Stimulated activated naive B cell treated with anti-CD40 and anti-IgM and Interleukin-4, amounts not matched to agents 10 μg/mL and 1 μg/mL and 100 μg/mL, for 72 hours (primary cell): ENCODE measurements around the gene RGS6.
A peak's percentile ranks its signal among the peaks of the same experiment; 100 is the strongest.
"Not testable (repeated sequence)": the region's sequence is repeated elsewhere in the genome, so short reads cannot be mapped to it uniquely, and the experiment has no call there.

ENCODE experiments used
- ATAC-seq, 2 donors: fragments of 150-1000 bp; cut with Tn5 transposase; replicated peaks; 2 replicates each; pipeline ENCODE4 v1.10.0; 2021; ENCODE audit warnings: moderate library complexity in 1 of 2
- DNase-seq: peaks from one replicate; pipeline ENCODE4 v3.0.0; 2021
- H3K27ac Mint-ChIP-seq: one replicate; pipeline ENCODE4 v1.8.0; 2022; ENCODE audit warnings: mild to moderate bottlenecking, mixed read lengths
- H3K27me3 Mint-ChIP-seq, 2 donors: one replicate each; pipeline ENCODE4 v1.8.0; 2022; ENCODE audit warnings: mixed read lengths in 2 of 2
- H3K36me3 Mint-ChIP-seq, 2 donors: one replicate each; pipeline ENCODE4 v1.8.0; 2022; ENCODE audit warnings: mixed read lengths in 2 of 2, mild to moderate bottlenecking in 1 of 2
- H3K4me1 Mint-ChIP-seq, 2 donors: one replicate each; pipeline ENCODE4 v1.8.0; 2022; ENCODE audit warnings: mixed read lengths in 2 of 2, mild to moderate bottlenecking in 1 of 2
- H3K4me3 Mint-ChIP-seq, 2 donors: one replicate each; pipeline ENCODE4 v1.8.0; 2022; ENCODE audit warnings: mild to moderate bottlenecking in 2 of 2, mixed read lengths in 2 of 2, moderate library complexity in 1 of 2
- H3K9me3 Mint-ChIP-seq, 2 donors: one replicate each; pipeline ENCODE4 v1.8.0; 2022; ENCODE audit warnings: mixed read lengths in 2 of 2, mild to moderate bottlenecking in 1 of 2

Gene RGS6

DNA sequence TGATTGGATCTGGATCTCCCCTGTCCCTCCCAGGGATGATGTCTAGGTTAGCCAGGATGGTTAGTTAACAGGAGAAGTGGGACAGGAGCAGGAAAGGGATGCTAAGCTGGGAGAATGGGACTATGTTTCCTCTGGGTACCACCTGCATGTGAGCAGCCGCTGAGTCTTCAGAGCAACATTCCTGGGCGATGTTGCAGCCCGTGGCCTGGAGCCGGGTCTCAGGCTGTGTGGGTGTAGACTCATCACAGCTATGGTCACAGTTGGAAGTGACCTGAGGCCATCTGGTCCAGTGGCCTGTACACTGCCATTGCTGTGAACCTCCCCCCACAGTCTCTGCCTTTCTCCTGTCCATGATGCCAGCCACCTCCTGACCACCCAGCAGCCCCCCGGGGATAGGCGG is 539.1 kb downstream of the RGS6 start:
- no peaks in the 10 kb centered on the region for H3K36me3 Mint-ChIP-seq
- ATAC-seq = no peak
- H3K27ac Mint-ChIP-seq = no peak overlapping the region
- no peak overlapping the region for H3K4me3 Mint-ChIP-seq
- DNase-seq = no peak
- H3K27me3 Mint-ChIP-seq = peaks cover 5 to 16% of the 10 kb centered on the region in 2 donors
- H3K9me3 Mint-ChIP-seq = peaks cover 0 to 1% of the 10 kb centered on the region in 2 donors
- peaks cover 5 to 7% of the 10 kb centered on the region in 2 donors for H3K4me1 Mint-ChIP-seq

- ATAC-seq (no peak), DNase-seq (no peak)
- peaks cover 18 to 20% of the 10 kb centered on the region in 2 donors for H3K4me1 Mint-ChIP-seq
- no peak overlapping the region for H3K27ac Mint-ChIP-seq
- no peaks in the 10 kb centered on the region for H3K9me3 Mint-ChIP-seq
- H3K36me3 Mint-ChIP-seq = no peaks in the 10 kb centered on the region
- H3K4me3 Mint-ChIP-seq = no peak overlapping the region
- H3K27me3 Mint-ChIP-seq = peaks cover 6 to 16% of the 10 kb centered on the region in 2 donors
These were observed 540.6 kb downstream of the RGS6 start for GRCh38 chr14:72472845-72473244.

DNA sequence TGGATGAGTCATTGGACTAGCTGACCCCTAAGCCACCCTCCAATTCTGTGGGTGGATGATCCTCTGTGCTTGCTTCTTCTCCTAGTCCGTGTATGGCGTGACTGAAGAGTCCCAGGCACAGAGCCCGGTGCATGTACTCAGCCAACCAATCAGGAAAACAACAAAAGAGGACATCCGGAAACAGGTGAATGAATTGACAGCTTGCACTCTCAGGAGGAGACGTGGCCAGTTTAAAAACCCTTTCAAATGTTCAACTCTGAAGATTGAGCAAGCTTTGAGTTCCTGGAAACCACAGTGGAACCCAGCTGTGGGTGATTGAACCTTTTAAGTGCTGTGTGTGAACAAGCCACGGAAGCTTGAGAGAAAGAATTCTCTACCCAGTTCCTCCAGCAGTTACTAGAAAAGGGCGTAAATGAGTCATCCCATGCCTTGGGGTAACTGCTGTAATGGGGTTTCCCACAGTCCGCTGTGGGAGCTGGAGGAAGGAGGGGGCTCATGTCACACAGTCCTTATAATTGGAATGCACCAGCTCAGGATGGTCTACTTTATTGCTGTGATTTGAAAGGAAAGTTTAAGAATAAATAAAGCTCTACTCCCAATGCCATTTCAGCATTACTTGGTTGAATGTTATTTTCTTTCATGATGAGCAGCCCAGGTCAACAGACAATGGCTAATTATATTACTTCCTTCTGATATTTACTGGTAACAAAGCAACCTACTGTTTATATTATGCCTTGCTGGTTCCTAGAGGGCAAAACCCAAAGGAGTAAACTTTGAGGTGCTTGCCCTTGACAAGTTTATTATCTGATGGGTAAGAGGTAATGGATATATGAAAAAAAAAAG is 544.6 kb downstream of the RGS6 start:
- H3K4me1 Mint-ChIP-seq = peaks cover 41 to 58% of the 10 kb centered on the region in 2 donors
- no peaks in the 10 kb centered on the region for H3K36me3 Mint-ChIP-seq
- H3K9me3 Mint-ChIP-seq = no peaks in the 10 kb centered on the region
- peaks cover 0 to 4% of the 10 kb centered on the region in 2 donors for H3K27me3 Mint-ChIP-seq
- peak overlapping the region; percentile 39 to 63 for H3K4me3 Mint-ChIP-seq
- ATAC-seq (peak; percentile 94 to 96), DNase-seq (peak; percentile 81)
- peak overlapping the region; percentile 84 for H3K27ac Mint-ChIP-seq

DNA sequence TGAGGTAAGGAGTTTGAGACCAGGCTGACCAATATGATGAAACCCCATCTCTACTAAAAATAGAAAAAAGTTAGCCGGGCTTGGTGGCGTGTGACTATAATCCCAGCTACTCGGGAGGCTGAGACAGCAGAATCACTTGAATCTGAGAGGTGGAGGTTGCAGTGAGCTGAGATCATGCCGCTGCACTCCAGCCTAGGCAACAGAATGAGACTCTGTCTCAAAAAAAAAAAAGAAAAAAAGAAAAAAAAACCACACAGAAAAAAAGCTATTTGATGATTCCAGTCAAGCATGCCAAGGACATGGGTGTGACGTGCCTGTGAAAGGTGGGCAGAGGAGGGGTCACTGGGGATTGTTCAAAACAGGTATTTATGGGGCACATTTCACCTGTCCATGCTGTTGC is 545.3 kb downstream of the RGS6 start:
- H3K27me3 Mint-ChIP-seq, H3K4me3 Mint-ChIP-seq, H3K9me3 Mint-ChIP-seq, DNase-seq, ATAC-seq, H3K36me3 Mint-ChIP-seq: not testable (repeated sequence)
- Mint-ChIP-seq H3K27ac (peak overlapping the region; percentile 84), H3K4me1 (peaks cover 41 to 64% of the 10 kb centered on the region in 2 donors)

GRCh38 chr14:72478471-72478893 is 546.3 kb downstream of the RGS6 start:
- Mint-ChIP-seq H3K27ac (peak overlapping the region; percentile 42), H3K4me1 (peaks cover 41 to 64% of the 10 kb centered on the region in 2 donors), H3K36me3 (peaks cover 0 to 5% of the 10 kb centered on the region in 2 donors), H3K4me3 (no peak overlapping the region), H3K27me3 (peaks cover 0 to 4% of the 10 kb centered on the region in 2 donors), H3K9me3 (peaks cover 1 to 3% of the 10 kb centered on the region in 2 donors)
- DNase-seq (no peak), ATAC-seq (no peak)

DNA sequence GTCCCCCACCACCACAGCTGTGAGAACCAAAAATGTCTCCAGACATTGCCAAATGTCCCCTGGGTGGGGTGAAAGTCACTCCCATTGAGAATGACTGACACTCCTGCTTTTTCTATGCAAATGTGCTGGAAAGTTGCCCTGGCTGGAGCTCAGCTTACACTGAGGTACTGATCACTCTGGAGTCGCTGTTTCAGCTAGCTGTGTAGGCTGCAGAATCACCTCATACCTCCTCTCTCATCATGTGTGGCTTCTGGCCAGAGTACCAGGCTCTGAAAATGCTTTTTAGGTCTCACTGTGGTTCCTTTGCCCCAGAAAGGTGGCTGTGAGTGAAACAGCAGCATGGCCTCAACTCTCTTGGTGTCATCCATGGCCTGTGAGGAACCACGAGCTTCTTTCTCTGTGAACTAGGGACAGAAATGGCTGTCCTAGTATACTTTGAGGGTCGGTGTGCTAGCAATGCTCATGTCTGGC is 547.3 kb downstream of the RGS6 start:
- H3K9me3 Mint-ChIP-seq = peaks cover 1 to 3% of the 10 kb centered on the region in 2 donors
- no peak overlapping the region for H3K4me3 Mint-ChIP-seq
- DNase-seq (no peak), ATAC-seq (no peak)
- peaks cover 41 to 64% of the 10 kb centered on the region in 2 donors for H3K4me1 Mint-ChIP-seq
- peaks cover 0 to 5% of the 10 kb centered on the region in 2 donors for H3K36me3 Mint-ChIP-seq
- peaks cover 0 to 4% of the 10 kb centered on the region in 2 donors for H3K27me3 Mint-ChIP-seq
- H3K27ac Mint-ChIP-seq = no peak overlapping the region

- ATAC-seq = no peak
- H3K27ac Mint-ChIP-seq = no peak overlapping the region
- H3K36me3 Mint-ChIP-seq = peaks cover 0 to 5% of the 10 kb centered on the region in 2 donors
- H3K4me1 Mint-ChIP-seq = peaks cover 39 to 64% of the 10 kb centered on the region in 2 donors
- peak overlapping the region; percentile 3 to 12 for H3K4me3 Mint-ChIP-seq
- peaks cover 4% of the 10 kb centered on the region in 2 donors for H3K9me3 Mint-ChIP-seq
- H3K27me3 Mint-ChIP-seq = peaks cover 0 to 4% of the 10 kb centered on the region in 2 donors
- no peak for DNase-seq
These were observed 548.4 kb downstream of the RGS6 start for GRCh38 chr14:72480464-72481243.

GRCh38 chr14:72483311-72483710 is 551.1 kb downstream of the RGS6 start:
- Mint-ChIP-seq H3K9me3 (peaks cover 8 to 12% of the 10 kb centered on the region in 2 donors), H3K36me3 (peaks cover 0 to 5% of the 10 kb centered on the region in 2 donors), H3K4me1 (peaks cover 20 to 39% of the 10 kb centered on the region in 2 donors), H3K27me3 (no peaks in the 10 kb centered on the region), H3K27ac (no peak overlapping the region), H3K4me3 (no peak overlapping the region)
- ATAC-seq = no peak
- DNase-seq = no peak

DNA sequence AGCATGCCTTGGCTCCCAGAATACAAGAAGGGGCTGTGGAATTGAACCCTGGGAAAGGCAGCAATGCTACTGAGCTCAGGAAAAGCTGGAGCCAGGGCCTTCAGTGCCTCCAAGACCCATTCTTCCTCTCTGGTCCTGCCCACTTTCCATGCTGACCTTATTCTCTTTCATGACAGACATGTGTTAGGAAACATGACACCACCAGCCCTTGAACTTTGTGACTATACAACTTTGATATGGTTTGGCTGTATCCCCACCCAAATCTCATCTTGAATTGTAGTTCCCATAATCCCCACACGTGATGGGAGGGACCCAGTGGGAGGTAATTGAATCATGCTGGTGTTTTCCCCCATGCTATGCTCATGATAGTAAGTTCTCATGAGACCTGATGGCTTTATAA is 553.5 kb downstream of the RGS6 start:
- Mint-ChIP-seq H3K4me1 (peaks cover 5 to 18% of the 10 kb centered on the region in 2 donors), H3K27me3 (peaks cover 8 to 14% of the 10 kb centered on the region in 2 donors), H3K36me3 (peaks cover 3 to 11% of the 10 kb centered on the region in 2 donors), H3K27ac (no peak overlapping the region), H3K4me3 (no peak overlapping the region), H3K9me3 (peaks cover 13 to 21% of the 10 kb centered on the region in 2 donors)
- no peak for DNase-seq
- ATAC-seq = no peak

- no peak for ATAC-seq
- peaks cover 3 to 7% of the 10 kb centered on the region in 2 donors for H3K36me3 Mint-ChIP-seq
- no peak for DNase-seq
- H3K27ac Mint-ChIP-seq = no peak overlapping the region
- H3K4me1 Mint-ChIP-seq = no peaks in the 10 kb centered on the region
- H3K4me3 Mint-ChIP-seq = no peak overlapping the region
- H3K9me3 Mint-ChIP-seq = peaks cover 17 to 20% of the 10 kb centered on the region in 2 donors
- H3K27me3 Mint-ChIP-seq = peaks cover 8 to 15% of the 10 kb centered on the region in 2 donors
These were observed 556.3 kb downstream of the RGS6 start for GRCh38 chr14:72488514-72488913.

GRCh38 chr14:72492196-72492595 is 560.0 kb downstream of the RGS6 start:
- DNase-seq = no peak
- H3K9me3 Mint-ChIP-seq = peaks cover 20 to 22% of the 10 kb centered on the region in 2 donors
- H3K27me3 Mint-ChIP-seq = peaks cover 14 to 22% of the 10 kb centered on the region in 2 donors
- H3K36me3 Mint-ChIP-seq = peaks cover 5 to 12% of the 10 kb centered on the region in 2 donors
- no peak overlapping the region for H3K27ac Mint-ChIP-seq
- H3K4me3 Mint-ChIP-seq = no peak overlapping the region
- no peak for ATAC-seq
- no peaks in the 10 kb centered on the region for H3K4me1 Mint-ChIP-seq

GRCh38 chr14:72495668-72496067 is 563.4 kb downstream of the RGS6 start:
- H3K4me1 Mint-ChIP-seq = peaks cover 5 to 7% of the 10 kb centered on the region in 2 donors
- ATAC-seq (no peak), DNase-seq (no peak)
- H3K9me3 Mint-ChIP-seq = peaks cover 9 to 16% of the 10 kb centered on the region in 2 donors
- H3K4me3 Mint-ChIP-seq = no peak overlapping the region
- peaks cover 1 to 5% of the 10 kb centered on the region in 2 donors for H3K36me3 Mint-ChIP-seq
- no peak overlapping the region for H3K27ac Mint-ChIP-seq
- H3K27me3 Mint-ChIP-seq = peaks cover 5 to 8% of the 10 kb centered on the region in 2 donors

DNA sequence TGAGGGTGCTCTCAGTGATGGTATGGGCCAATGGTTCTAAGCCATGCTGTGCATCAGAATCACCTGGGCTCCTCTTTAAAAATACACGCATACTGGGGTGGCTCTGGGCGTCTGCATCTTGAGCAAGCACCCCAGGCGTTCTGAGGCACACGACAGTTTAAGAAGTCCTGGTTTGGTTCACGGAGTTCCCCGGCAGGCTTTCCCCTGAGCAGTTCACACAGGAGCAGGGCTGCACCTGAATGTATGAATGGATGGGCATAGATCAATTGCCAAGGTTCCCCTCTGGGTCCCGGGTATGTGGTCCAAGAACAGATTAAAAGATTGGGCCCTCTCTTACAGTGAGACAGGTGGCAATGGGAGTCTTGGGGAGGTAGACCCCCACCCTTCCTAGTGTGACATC is 566.4 kb downstream of the RGS6 start:
- Mint-ChIP-seq H3K27ac (no peak overlapping the region), H3K27me3 (peaks cover 5% of the 10 kb centered on the region in 2 donors), H3K36me3 (peaks cover 1 to 3% of the 10 kb centered on the region in 2 donors), H3K4me1 (peaks cover 5 to 7% of the 10 kb centered on the region in 2 donors), H3K9me3 (peaks cover 8 to 10% of the 10 kb centered on the region in 2 donors), H3K4me3 (no peak overlapping the region)
- DNase-seq (no peak), ATAC-seq (no peak)

DNA sequence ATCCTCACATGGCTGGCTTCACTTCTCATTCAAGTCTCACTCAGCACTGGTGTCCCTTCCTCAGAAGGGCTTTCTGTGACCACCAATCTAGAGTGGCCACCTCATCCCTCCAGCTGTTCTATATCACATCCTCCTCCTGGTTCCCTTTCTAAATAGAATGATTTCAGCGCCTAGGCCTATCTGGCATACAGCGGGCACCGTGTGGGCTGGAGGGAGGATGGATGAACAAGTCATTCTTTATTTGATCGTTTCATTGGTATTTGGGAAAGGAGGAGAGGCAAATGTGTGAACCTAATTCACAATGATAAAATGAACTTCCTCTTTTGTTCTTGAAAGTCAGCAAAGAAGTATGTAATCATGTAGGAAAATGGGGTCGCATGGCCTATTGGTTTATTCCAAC is 567.5 kb downstream of the RGS6 start:
- Mint-ChIP-seq H3K4me1 (peaks cover 5 to 7% of the 10 kb centered on the region in 2 donors), H3K4me3 (no peak overlapping the region), H3K27me3 (peaks cover 0 to 6% of the 10 kb centered on the region in 2 donors), H3K9me3 (peaks cover 5 to 6% of the 10 kb centered on the region in 2 donors), H3K36me3 (peaks cover 0 to 4% of the 10 kb centered on the region in 2 donors), H3K27ac (no peak overlapping the region)
- ATAC-seq = peak; percentile 36 to 48
- DNase-seq = no peak
